ENCODE data around the gene DNAJB2.

The DNAJB2 gene

DNA sequence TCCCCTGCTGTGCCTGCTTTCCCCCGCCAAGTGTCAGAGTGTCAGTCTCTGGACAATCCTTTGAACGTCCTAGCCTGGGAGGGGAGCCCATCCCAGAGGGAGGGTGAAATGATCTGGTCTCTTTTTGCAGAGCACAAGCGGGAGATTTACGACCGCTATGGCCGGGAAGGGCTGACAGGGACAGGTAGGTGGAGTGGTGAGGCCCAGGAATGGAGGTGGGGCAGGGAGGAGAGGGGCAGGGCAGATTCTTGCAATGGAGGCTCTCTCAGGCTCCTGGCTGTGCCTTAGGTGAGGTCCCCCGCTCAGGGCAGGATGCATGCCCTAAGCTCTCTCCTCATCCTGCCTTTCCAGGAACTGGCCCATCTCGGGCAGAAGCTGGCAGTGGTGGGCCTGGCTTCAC is 2.4 kb downstream of the DNAJB2 start:
- TF ChIP-seq, protein P1, sequence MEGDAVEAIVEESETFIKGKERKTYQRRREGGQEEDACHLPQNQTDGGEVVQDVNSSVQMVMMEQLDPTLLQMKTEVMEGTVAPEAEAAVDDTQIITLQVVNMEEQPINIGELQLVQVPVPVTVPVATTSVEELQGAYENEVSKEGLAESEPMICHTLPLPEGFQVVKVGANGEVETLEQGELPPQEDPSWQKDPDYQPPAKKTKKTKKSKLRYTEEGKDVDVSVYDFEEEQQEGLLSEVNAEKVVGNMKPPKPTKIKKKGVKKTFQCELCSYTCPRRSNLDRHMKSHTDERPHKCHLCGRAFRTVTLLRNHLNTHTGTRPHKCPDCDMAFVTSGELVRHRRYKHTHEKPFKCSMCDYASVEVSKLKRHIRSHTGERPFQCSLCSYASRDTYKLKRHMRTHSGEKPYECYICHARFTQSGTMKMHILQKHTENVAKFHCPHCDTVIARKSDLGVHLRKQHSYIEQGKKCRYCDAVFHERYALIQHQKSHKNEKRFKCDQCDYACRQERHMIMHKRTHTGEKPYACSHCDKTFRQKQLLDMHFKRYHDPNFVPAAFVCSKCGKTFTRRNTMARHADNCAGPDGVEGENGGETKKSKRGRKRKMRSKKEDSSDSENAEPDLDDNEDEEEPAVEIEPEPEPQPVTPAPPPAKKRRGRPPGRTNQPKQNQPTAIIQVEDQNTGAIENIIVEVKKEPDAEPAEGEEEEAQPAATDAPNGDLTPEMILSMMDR (IDR thresholded peaks at IDR 0.05) = no peak
- H3K4me2 ChIP-seq (ENCODE audit: low read length) = no peak overlapping the region
- no peak overlapping the region for H3K9ac ChIP-seq
- H3K4me1 ChIP-seq = peaks cover 16% of the 10 kb centered on the region
- H3K9me3 ChIP-seq (ENCODE audit: control insufficient read depth, low read length) = no peaks in the 10 kb centered on the region
- H3K4me3 ChIP-seq (ENCODE audit: low read depth, low read length) = no peak overlapping the region
- no peak overlapping the region for H3K27ac ChIP-seq
- no peaks in the 10 kb centered on the region for H3K36me3 ChIP-seq (ENCODE audit: control insufficient read depth, insufficient read depth, low read length)
- no peaks in the 10 kb centered on the region for H3K79me2 ChIP-seq
- no peak overlapping the region for H2AFZ ChIP-seq
- no peaks in the 10 kb centered on the region for H3K27me3 ChIP-seq (ENCODE audit: control insufficient read depth, insufficient read depth, low read length)

DNA sequence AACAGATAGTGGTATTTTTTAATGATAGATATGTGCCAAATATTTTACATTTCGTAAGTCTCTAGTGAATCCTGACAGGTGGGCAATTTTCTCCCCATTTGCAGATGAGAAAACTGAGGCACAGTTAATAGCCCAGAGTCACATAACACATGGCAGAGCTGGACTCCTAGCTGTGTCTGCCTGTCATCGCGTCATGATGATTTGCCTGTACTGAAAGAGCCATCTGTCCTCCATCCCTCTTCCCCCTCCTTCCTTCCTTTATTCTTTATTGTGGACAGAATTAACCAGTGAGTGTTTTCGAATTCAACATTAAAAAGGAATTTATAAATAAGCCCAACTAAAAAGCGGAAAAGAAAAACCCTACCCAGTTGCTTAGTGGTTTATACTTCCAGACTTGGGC is 3.2 kb downstream of the DNAJB2 start:
- Histone ChIP-seq H3K4me1 (peaks cover 16% of the 10 kb centered on the region), H3K36me3 (ENCODE audit: control insufficient read depth, insufficient read depth, low read length) (no peaks in the 10 kb centered on the region), H3K27ac (no peak overlapping the region), H3K79me2 (no peaks in the 10 kb centered on the region), H3K9me3 (ENCODE audit: control insufficient read depth, low read length) (no peaks in the 10 kb centered on the region), H3K9ac (no peak overlapping the region), H3K4me2 (ENCODE audit: low read length) (no peak overlapping the region), H2AFZ (no peak overlapping the region), H3K4me3 (ENCODE audit: low read depth, low read length) (no peak overlapping the region), H3K27me3 (ENCODE audit: control insufficient read depth, insufficient read depth, low read length) (no peaks in the 10 kb centered on the region)
- TF ChIP-seq, protein P1 (IDR thresholded peaks at IDR 0.05) = no peak

DNA sequence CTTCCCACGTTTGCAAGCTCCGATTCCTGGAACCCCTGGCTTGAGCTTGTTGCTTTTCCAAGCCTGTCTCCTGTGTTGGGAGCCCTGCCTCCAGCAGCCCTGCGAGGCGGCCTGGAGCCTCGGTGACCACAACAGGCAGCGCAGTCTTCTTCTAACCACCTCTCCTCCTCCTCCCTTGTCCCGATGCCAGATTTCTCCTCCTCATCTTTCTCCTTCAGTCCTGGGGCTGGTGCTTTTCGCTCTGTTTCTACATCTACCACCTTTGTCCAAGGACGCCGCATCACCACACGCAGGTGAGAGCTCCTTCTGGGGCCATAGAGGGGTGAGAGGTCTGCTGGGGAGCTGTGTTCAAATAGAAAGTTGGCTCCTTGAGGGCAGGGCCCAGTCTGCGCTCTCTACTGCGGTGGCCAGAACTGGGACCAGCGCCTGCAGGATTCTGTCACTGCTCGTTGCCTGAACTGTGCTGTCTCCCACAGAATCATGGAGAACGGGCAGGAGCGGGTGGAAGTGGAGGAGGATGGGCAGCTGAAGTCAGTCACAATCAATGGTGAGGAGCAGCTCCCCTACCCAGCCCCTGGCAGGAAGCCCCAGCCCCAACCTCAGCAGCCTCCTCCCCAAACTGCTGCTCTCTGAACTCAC is 3.9 kb downstream of the DNAJB2 start:
- Histone ChIP-seq H2AFZ (no peak overlapping the region), H3K36me3 (ENCODE audit: control insufficient read depth, insufficient read depth, low read length) (no peaks in the 10 kb centered on the region), H3K4me3 (ENCODE audit: low read depth, low read length) (no peak overlapping the region), H3K27ac (no peak overlapping the region), H3K27me3 (ENCODE audit: control insufficient read depth, insufficient read depth, low read length) (no peaks in the 10 kb centered on the region), H3K9ac (no peak overlapping the region), H3K4me1 (peaks cover 13% of the 10 kb centered on the region), H3K4me2 (ENCODE audit: low read length) (no peak overlapping the region), H3K9me3 (ENCODE audit: control insufficient read depth, low read length) (no peaks in the 10 kb centered on the region), H3K79me2 (no peaks in the 10 kb centered on the region)
- TF ChIP-seq, protein P1 (IDR thresholded peaks at IDR 0.05) = no peak

DNA sequence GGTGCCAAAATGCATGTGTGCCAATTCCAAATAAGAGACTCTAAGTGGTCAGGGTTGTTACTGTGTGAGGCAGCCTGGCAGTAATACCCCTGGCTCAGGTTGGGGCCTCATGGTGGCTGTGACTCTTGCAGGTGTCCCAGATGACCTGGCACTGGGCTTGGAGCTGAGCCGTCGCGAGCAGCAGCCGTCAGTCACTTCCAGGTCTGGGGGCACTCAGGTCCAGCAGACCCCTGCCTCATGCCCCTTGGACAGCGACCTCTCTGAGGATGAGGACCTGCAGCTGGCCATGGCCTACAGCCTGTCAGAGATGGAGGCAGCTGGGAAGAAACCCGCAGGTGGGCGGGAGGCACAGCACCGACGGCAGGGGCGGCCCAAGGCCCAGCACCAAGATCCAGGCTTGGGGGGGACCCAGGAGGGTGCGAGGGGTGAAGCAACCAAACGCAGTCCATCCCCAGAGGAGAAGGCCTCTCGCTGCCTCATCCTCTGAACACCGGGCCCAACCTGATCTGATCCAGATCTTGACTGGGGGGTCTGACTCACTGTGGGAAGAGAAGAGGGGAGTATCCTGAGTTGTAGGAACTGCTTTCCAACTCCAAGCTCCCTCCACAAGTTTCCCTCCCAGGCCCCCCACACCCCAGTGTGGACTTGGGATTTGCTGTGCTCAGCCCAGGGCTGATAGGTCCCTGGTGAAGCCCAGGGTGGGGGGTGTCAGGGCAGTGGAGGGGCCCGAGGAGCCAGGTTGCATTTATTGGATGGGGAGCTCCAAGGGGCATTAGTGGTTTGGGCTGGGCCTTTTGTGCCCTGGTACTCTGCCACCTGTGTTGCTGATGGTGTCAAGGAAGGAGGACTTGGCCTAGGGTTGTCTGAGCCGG is 5.6 kb downstream of the DNAJB2 start:
- Histone ChIP-seq H3K4me2 (ENCODE audit: low read length) (no peak overlapping the region), H3K27ac (no peak overlapping the region), H3K79me2 (no peaks in the 10 kb centered on the region), H2AFZ (no peak overlapping the region), H3K27me3 (ENCODE audit: control insufficient read depth, insufficient read depth, low read length) (no peaks in the 10 kb centered on the region), H3K36me3 (ENCODE audit: control insufficient read depth, insufficient read depth, low read length) (no peaks in the 10 kb centered on the region), H3K9me3 (ENCODE audit: control insufficient read depth, low read length) (no peaks in the 10 kb centered on the region), H3K9ac (no peak overlapping the region), H3K4me3 (ENCODE audit: low read depth, low read length) (no peak overlapping the region), H3K4me1 (peaks cover 5% of the 10 kb centered on the region)
- TF ChIP-seq, protein P1 (IDR thresholded peaks at IDR 0.05) = no peak
